ENCODE results near the gene ELK4. TPM values are rescaled to one million over a fixed set of nuclear protein-coding genes. Genes with fewer than 3 reads are reported as not detected.
"Not testable (repeated sequence)": the region's sequence is repeated elsewhere in the genome, so short reads cannot be mapped to it uniquely, and the experiment has no call there.

The ELK4 gene
- total RNA-seq, 1 donor from 2014 or later = 57.1 TPM

DNA sequence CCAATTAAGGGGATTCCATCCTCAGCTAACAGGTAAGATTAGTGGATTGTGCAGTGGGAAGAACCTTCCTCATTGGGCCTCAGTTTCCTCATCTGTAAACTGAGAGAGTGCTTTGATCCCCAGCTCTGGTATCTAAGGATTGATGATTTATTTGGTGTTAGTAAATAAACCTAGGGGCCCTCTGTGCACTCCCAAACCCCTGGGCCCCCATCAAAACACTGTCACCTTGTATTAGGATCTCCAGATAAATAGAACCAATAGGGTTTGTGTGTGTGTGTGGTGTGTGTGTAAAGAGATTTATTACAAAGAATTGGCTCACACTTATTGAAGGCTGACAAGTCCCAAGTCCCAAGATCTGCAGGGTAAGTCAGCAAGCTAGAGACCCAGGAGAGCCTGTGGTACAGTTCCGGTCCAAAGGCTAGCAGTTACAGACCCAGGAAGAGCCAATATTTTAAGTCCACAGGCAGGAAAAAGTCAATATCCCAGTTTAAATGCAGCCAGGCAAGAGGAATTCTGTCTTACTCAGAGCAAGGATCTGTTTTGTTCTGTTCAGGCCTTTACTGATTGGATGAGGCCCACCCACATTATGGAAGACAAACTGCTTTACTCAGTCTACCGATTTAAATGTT lies 11.0 kb upstream of the ELK4 start:
- no peak for DNase-seq (ENCODE audit: low spot score)
- peaks cover 3% of the 10 kb centered on the region for H3K36me3 Mint-ChIP-seq (ENCODE audit: low read depth, unreplicated experiment)
- TF ChIP-seq, protein P1, sequence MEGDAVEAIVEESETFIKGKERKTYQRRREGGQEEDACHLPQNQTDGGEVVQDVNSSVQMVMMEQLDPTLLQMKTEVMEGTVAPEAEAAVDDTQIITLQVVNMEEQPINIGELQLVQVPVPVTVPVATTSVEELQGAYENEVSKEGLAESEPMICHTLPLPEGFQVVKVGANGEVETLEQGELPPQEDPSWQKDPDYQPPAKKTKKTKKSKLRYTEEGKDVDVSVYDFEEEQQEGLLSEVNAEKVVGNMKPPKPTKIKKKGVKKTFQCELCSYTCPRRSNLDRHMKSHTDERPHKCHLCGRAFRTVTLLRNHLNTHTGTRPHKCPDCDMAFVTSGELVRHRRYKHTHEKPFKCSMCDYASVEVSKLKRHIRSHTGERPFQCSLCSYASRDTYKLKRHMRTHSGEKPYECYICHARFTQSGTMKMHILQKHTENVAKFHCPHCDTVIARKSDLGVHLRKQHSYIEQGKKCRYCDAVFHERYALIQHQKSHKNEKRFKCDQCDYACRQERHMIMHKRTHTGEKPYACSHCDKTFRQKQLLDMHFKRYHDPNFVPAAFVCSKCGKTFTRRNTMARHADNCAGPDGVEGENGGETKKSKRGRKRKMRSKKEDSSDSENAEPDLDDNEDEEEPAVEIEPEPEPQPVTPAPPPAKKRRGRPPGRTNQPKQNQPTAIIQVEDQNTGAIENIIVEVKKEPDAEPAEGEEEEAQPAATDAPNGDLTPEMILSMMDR (IDR thresholded peaks at IDR 0.05; ENCODE audit: unreplicated experiment) = no peak
- no peaks in the 10 kb centered on the region for H3K9me3 Mint-ChIP-seq (ENCODE audit: unreplicated experiment)
- no peak overlapping the region for H3K4me3 Mint-ChIP-seq (ENCODE audit: unreplicated experiment)
- peaks cover 3% of the 10 kb centered on the region for H3K27me3 Mint-ChIP-seq (ENCODE audit: unreplicated experiment)
- H3K4me1 Mint-ChIP-seq (ENCODE audit: unreplicated experiment) = peaks cover 6% of the 10 kb centered on the region
- no peak overlapping the region for H3K27ac Mint-ChIP-seq (ENCODE audit: unreplicated experiment)

DNA sequence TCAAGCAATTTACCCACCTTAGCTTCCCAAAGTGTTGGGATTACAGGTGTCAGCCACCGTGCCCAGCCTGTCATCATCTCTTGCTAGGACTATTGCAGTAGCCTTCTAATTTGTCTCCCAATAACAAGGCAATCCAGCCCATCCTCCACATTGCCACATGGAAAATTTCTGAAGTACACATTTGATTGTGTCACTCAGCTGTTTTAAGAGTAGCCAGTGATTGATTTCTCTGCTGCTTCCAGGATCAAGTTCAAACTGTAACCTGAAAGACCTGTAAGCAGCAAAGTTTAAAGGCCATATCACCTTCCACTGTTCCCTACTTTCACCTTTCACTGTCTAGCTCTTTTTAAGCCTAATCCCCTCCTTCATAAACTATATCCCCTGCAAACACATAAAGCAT lies 7.8 kb upstream of the ELK4 start:
- no peak for DNase-seq (ENCODE audit: low spot score)

DNA sequence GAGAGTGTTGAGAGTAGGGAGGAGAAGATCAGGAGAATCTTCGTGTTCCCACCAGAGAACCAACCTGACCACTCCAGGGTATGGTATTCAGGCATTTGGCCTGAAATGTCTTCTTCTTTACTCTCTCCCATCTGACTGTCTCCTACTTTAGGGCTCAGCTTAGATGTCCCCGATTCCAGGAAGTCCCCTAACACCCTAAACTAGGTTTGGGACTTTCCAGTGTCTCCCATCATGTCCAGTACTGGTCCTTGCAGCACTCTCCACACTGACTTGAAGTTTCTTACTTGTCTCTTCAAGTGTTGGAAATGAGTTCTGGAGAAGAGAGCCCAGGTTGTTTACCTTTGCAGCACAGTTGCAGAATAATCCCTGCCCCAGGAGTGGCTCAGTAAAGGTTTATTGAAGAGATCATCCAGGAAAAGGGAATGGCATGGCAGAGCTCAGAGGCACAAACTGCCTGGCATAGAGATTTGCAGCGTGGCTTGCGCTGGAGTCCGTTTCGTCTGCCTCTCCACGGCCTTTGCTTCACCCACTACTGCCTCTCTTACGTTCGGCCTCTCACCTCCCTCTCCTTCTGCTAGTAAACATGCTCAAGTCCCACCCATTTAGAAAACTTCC lies 6.2 kb upstream of the ELK4 start:
- Mint-ChIP-seq H3K27ac (ENCODE audit: unreplicated experiment) (no peak overlapping the region), H3K27me3 (ENCODE audit: unreplicated experiment) (peaks cover 4% of the 10 kb centered on the region), H3K9me3 (ENCODE audit: unreplicated experiment) (no peaks in the 10 kb centered on the region), H3K4me3 (ENCODE audit: unreplicated experiment) (no peak overlapping the region), H3K4me1 (ENCODE audit: unreplicated experiment) (peaks cover 6% of the 10 kb centered on the region), H3K36me3 (ENCODE audit: low read depth, unreplicated experiment) (peaks cover 3% of the 10 kb centered on the region)
- TF ChIP-seq, protein P1 (IDR thresholded peaks at IDR 0.05; ENCODE audit: unreplicated experiment) = no peak
- DNase-seq (ENCODE audit: low spot score) = no peak

More for the DNA sequence above, 7.8 kb upstream of the ELK4 start:
- H3K27me3 Mint-ChIP-seq (ENCODE audit: unreplicated experiment) = peaks cover 2% of the 10 kb centered on the region
- H3K36me3 Mint-ChIP-seq (ENCODE audit: low read depth, unreplicated experiment) = peaks cover 3% of the 10 kb centered on the region
- no peak overlapping the region for H3K27ac Mint-ChIP-seq (ENCODE audit: unreplicated experiment)
- no peak overlapping the region for H3K4me3 Mint-ChIP-seq (ENCODE audit: unreplicated experiment)
- no peaks in the 10 kb centered on the region for H3K9me3 Mint-ChIP-seq (ENCODE audit: unreplicated experiment)
- TF ChIP-seq, protein P1 (IDR thresholded peaks at IDR 0.05; ENCODE audit: unreplicated experiment) = no peak
- peaks cover 6% of the 10 kb centered on the region for H3K4me1 Mint-ChIP-seq (ENCODE audit: unreplicated experiment)

DNA sequence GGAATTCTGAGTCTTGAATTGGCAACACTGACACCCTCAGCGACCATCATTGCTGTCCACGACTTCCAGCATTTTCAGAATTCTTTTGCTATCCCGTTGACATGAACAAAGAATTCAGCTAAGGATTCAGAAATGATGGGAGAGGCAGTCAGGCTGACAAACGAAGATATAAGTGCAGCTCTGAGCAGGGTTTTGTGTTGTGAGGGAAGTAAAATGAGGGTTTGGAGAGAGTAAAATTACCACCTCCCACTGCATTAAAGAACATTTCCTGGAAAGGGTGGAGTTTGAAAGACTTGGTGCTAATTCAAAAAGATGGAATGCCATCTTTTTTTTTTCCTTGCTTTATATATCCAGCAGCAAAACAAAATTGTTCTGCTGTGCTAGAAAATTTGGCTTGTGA lies 4.9 kb upstream of the ELK4 start:
- H3K36me3 Mint-ChIP-seq (ENCODE audit: low read depth, unreplicated experiment) = peaks cover 3% of the 10 kb centered on the region
- H3K4me1 Mint-ChIP-seq (ENCODE audit: unreplicated experiment) = peaks cover 10% of the 10 kb centered on the region
- no peak overlapping the region for H3K27ac Mint-ChIP-seq (ENCODE audit: unreplicated experiment)
- DNase-seq (ENCODE audit: low spot score) = no peak
- no peak overlapping the region for H3K4me3 Mint-ChIP-seq (ENCODE audit: unreplicated experiment)
- no peaks in the 10 kb centered on the region for H3K9me3 Mint-ChIP-seq (ENCODE audit: unreplicated experiment)
- TF ChIP-seq, protein P1 (IDR thresholded peaks at IDR 0.05; ENCODE audit: unreplicated experiment) = no peak
- H3K27me3 Mint-ChIP-seq (ENCODE audit: unreplicated experiment) = peaks cover 7% of the 10 kb centered on the region

DNA sequence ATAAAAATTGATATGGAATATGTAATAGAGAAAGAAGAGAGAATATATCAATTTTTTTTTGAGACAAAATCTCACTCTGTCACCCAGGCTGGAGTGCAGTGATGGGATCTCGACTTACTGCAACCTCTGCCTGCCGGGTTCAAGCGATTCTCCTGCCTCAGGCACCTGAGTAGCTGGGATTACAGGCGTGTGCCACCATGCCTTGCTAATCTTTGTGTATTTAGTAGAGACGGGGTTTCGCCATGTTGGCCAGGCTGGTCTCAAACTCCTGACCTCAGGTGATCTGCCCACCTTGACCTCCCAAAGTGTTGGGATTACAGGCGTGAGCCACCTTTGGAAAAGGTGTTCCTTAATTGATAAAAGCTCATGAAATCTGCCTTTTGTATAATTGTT lies 4.3 kb upstream of the ELK4 start:
- not testable (repeated sequence) for H3K27me3 Mint-ChIP-seq (ENCODE audit: unreplicated experiment); H3K36me3 Mint-ChIP-seq (ENCODE audit: low read depth, unreplicated experiment); H3K27ac Mint-ChIP-seq (ENCODE audit: unreplicated experiment); DNase-seq (ENCODE audit: low spot score); H3K9me3 Mint-ChIP-seq (ENCODE audit: unreplicated experiment); H3K4me3 Mint-ChIP-seq (ENCODE audit: unreplicated experiment)
- peaks cover 10% of the 10 kb centered on the region for H3K4me1 Mint-ChIP-seq (ENCODE audit: unreplicated experiment)

Data from endothelial cell (in vitro differentiated cells).